ENCODE data around the gene EPPIN. TPM values are rescaled to one million over a fixed set of nuclear protein-coding genes. Genes with fewer than 3 reads are reported as not detected.

EPPIN gene
- total RNA-seq, 1 experiment from 2014 or later, result not detected

- CTCF ChIA-PET, result no interaction called here
These were observed 43.8 kb downstream of the EPPIN start for GRCh38 chr20:45503403-45503802.

GRCh38 chr20:45502561-45502960 lies 44.6 kb downstream of the EPPIN start:
- intact Hi-C loops (cut with micrococcal nuclease; ENCODE audit: unreplicated experiment), result no loop called here
- Histone ChIP-seq H3K9me3 (ENCODE audit: control insufficient read depth, insufficient read depth, low read depth, low read length) (no peaks in the 10 kb centered on the region), H3K4me3 (ENCODE audit: low read depth in 2 of 2, low read length in 2 of 2) (no peak overlapping the region), H3K27me3 (ENCODE audit: control insufficient read depth, insufficient read depth, low read length) (peaks cover 16% of the 10 kb centered on the region; the same call in 1 of the 2 replicates), H3K4me1 (ENCODE audit: control insufficient read depth, insufficient read depth, low read length) (no peaks in the 10 kb centered on the region), H3K36me3 (ENCODE audit: control insufficient read depth, insufficient read depth, low read length) (no peaks in the 10 kb centered on the region), H3K27ac (ENCODE audit: low read length) (no peak overlapping the region)
- POLR2A ChIA-PET, result interaction anchor here (0.6 kb wide), 1 partner anchor 936 kb away, joined by 8 read pairs; no protein-coding TSS in a partner anchor
- in situ Hi-C loops (cut with HindIII; ENCODE audit: low pct_unique_long_range_greater_than_20kb, low sequenced_read_pairs), result no loop called here
- TF ChIP-seq CTCF (IDR thresholded peaks at IDR 0.05), result no peak
- no peak for TF ChIP-seq SIN3A (IDR thresholded peaks at IDR 0.05; ENCODE audit: borderline replicate concordance, insufficient read depth, low read depth, low read length)
- TF ChIP-seq REST (IDR thresholded peaks at IDR 0.05; ENCODE audit: insufficient read depth in 1 of 2, low read depth in 2 of 2, low read length in 1 of 2), result no peak
- TF ChIP-seq POLR2AphosphoS5 (IDR thresholded peaks at IDR 0.05; ENCODE audit: low read depth, low read length), result no peak
- no peak for TF ChIP-seq TCF7L2 (IDR thresholded peaks at IDR 0.05; ENCODE audit: low read depth, low read length)
- CTCF ChIA-PET, result no interaction called here
- BruUV-seq (replicated peaks), result no TSS peak
- ATAC-seq, result no peak
- DNase-seq (ENCODE audit: low read depth, low spot score), result no peak

More at GRCh38 chr20:45503403-45503802, 43.8 kb downstream of the EPPIN start:
- Histone ChIP-seq H3K36me3 (ENCODE audit: control insufficient read depth, insufficient read depth, low read length) (no peaks in the 10 kb centered on the region), H3K9me3 (ENCODE audit: control insufficient read depth, insufficient read depth, low read depth, low read length) (no peaks in the 10 kb centered on the region), H3K27me3 (ENCODE audit: control insufficient read depth, insufficient read depth, low read length) (peaks cover 16% of the 10 kb centered on the region; the same call in 1 of the 2 replicates), H3K27ac (ENCODE audit: low read length) (no peak overlapping the region), H3K4me1 (ENCODE audit: control insufficient read depth, insufficient read depth, low read length) (no peaks in the 10 kb centered on the region), H3K4me3 (ENCODE audit: low read depth in 2 of 2, low read length in 2 of 2) (no peak overlapping the region)
- no peak for TF ChIP-seq TCF7L2 (IDR thresholded peaks at IDR 0.05; ENCODE audit: low read depth, low read length)
- no peak for TF ChIP-seq POLR2AphosphoS5 (IDR thresholded peaks at IDR 0.05; ENCODE audit: low read depth, low read length)
- no peak for TF ChIP-seq CTCF (IDR thresholded peaks at IDR 0.05)
- TF ChIP-seq SIN3A (IDR thresholded peaks at IDR 0.05; ENCODE audit: borderline replicate concordance, insufficient read depth, low read depth, low read length), result no peak
- no peak for TF ChIP-seq REST (IDR thresholded peaks at IDR 0.05; ENCODE audit: insufficient read depth in 1 of 2, low read depth in 2 of 2, low read length in 1 of 2)
- intact Hi-C loops (cut with micrococcal nuclease; ENCODE audit: unreplicated experiment), result no loop called here
- POLR2A ChIA-PET, result no interaction called here
- no TSS peak for BruUV-seq (replicated peaks)
- in situ Hi-C loops (cut with HindIII; ENCODE audit: low pct_unique_long_range_greater_than_20kb, low sequenced_read_pairs), result no loop called here
- ATAC-seq, result no peak
- no peak for DNase-seq (ENCODE audit: low read depth, low spot score)

All from Panc1 (cell line).